Pancreas (tissue), 10 donors: ENCODE results near the gene SLC35F2. TPM values are rescaled to one million over a fixed set of nuclear protein-coding genes. Genes with fewer than 3 reads are reported as not detected.
A peak's percentile ranks its signal among the peaks of the same experiment; 100 is the strongest.

ENCODE experiments used
- ATAC-seq, 4 donors: fragments of 200-7000 bp; cut with Tn5 transposase; one replicate each; pipeline versions ENCODE4 v1.8.0 to v1.9.1; 2020; ENCODE audit warnings: mild to moderate bottlenecking in 4 of 4, moderate library complexity in 4 of 4
- DNase-seq, 6 donors: peaks; one replicate each; pipeline ENCODE4 v3.0.0-alpha.2; 2020
- FAIRE-seq: peaks from 2 replicates; lab custom pipeline; 2012; peaks lifted over from hg19 to GRCh38; lab: Jason Lieb, UNC
- H3K27ac ChIP-seq, 4 donors: fragments of 200-600 bp; sonication (generic); 1 replicate in 3 of 4; 2 replicates in 1 of 4; pipeline versions ENCODE4 v1.5.0 to v1.8.0; 2020
- H3K27me3 ChIP-seq, 4 donors: fragments of 200-600 bp; one replicate each; pipeline ENCODE4 v1.8.0; 2021
- H3K36me3 ChIP-seq, 3 donors: fragments of 200-600 bp; sonication (generic) in 1 of 3; one replicate each; pipeline versions ENCODE4 v1.5.0 to v1.8.0; 2020 to 2021
- H3K4me1 ChIP-seq, 3 donors: fragments of 200-600 bp; one replicate each; pipeline ENCODE4 v1.8.0; 2021
- H3K4me3 ChIP-seq, 4 donors: fragments of 200-600 bp; sonication (generic) in 2 of 4; one replicate each; pipeline versions ENCODE4 v1.5.0 to v1.8.0; 2020 to 2021
- H3K9me3 ChIP-seq, 4 donors: fragments of 200-600 bp; one replicate each; pipeline ENCODE4 v1.8.0; 2021
- CTCF ChIP-seq, 4 donors: fragments of 200-600 bp; sonication (generic) in 3 of 4; IDR thresholded peaks; one replicate each; pipeline versions ENCODE4 v1.5.0 to v1.8.0; 2021; ENCODE audit warnings: antibody characterized with exemption in 4 of 4
- WGBS, 2 donors: extraction: QIAGEN DNeasy Blood & Tissue Kit; methylation state at CpG; one replicate each; pipeline ENCODE4 v1.1.7; 2013; 5-methylcytosine and 5-hydroxymethylcytosine counted together
- intact Hi-C, 3 donors: fragments of 100-400 bp; cut with DNase I; formaldehyde crosslinking; loops; one replicate each; pipeline versions ENCODE4 v1.11.1 to v1.14.2; 2022
- polyA plus RNA-seq, 2 donors: library from polyadenylated mRNA; stranded (reverse); fragments of 200-250 nt; gene quantifications; one replicate each; pipeline ENCODE4 v1.2.3, GENCODE V29; 2013
- total RNA-seq, 6 donors: library from RNA; stranded (reverse); fragmentation: NEBNext Ultra II Directional in 4 of 6; extraction: Animal tissue kit (Norgen Biotek cat#: 25700) in 4 of 6; gene quantifications; one replicate each; pipeline versions ENCODE4 v1.2.1 to v1.2.4, GENCODE V29; 2021 to 2023
- donor health status: healthy with polysubstance abuse.
- donor health status: DM: no; HTN: no; CAD: no; lungs with moderate emphysema.
- donor health status: DM: no; HTN: no; CAD: no.
- donor health status: control.
- donor health status: control.
- donor health status: Bipolar disorder and iron deficiency.
- donor health status: DM: yes; HTN: yes; CAD: no.
- donor health status: DM: no; HTN: no; CAD: no.
- donor health status: DM: no; HTN: no; CAD: no.
- donor health status: DM: yes; HTN: yes; CAD: no.

Gene SLC35F2
- total and polyA plus RNA-seq, 8 donors = 2.8 to 6.7 (median 5.0) TPM

- TF ChIP-seq CTCF (IDR thresholded peaks at IDR 0.05) = no peak
- ATAC-seq = peak; percentile 77 to 91 (median 84)
- FAIRE-seq = no peak
- DNase-seq = peak in 2 of 6 donors; percentile 29 to 33
- Histone ChIP-seq H3K4me3 (no peak overlapping the region), H3K4me1 (peaks cover 6 to 16% (median 15%) of the 10 kb centered on the region in 3 donors), H3K27ac (peak overlapping the region in 3 of 4 donors; percentile 7 to 48 (median 22)), H3K27me3 (no peaks in the 10 kb centered on the region), H3K9me3 (no peaks in the 10 kb centered on the region), H3K36me3 (no peaks in the 10 kb centered on the region)
- 46 to 48% methylated on average over 5 of the region's 5 CpGs for WGBS, 2 donors
- intact Hi-C loops = no loop called here
Measured at GRCh38 chr11:107830915-107831540, 27.6 kb downstream of the SLC35F2 start.

- peaks cover 6 to 15% (median 14%) of the 10 kb centered on the region in 3 donors for H3K4me1 ChIP-seq
- H3K36me3 ChIP-seq = no peaks in the 10 kb centered on the region
- ATAC-seq = no peak
- TF ChIP-seq CTCF (IDR thresholded peaks at IDR 0.05) = no peak
- H3K27me3 ChIP-seq = no peaks in the 10 kb centered on the region
- DNase-seq = no peak
- no peaks in the 10 kb centered on the region for H3K9me3 ChIP-seq
- intact Hi-C loops = no loop called here
- H3K4me3 ChIP-seq = no peak overlapping the region
- FAIRE-seq = no peak
- H3K27ac ChIP-seq = no peak overlapping the region
- WGBS, 2 donors = 98% methylated on average over 3 of the region's 3 CpGs
Measured at GRCh38 chr11:107827041-107827440, 31.5 kb downstream of the SLC35F2 start.

GRCh38 chr11:107825875-107826274 is 32.7 kb downstream of the SLC35F2 start:
- DNase-seq = no peak
- no peak for ATAC-seq
- no peaks in the 10 kb centered on the region for H3K9me3 ChIP-seq
- intact Hi-C loops = no loop called here
- no peak for TF ChIP-seq CTCF (IDR thresholded peaks at IDR 0.05)
- no peaks in the 10 kb centered on the region for H3K27me3 ChIP-seq
- H3K4me3 ChIP-seq = no peak overlapping the region
- no peak for FAIRE-seq
- no peak overlapping the region for H3K27ac ChIP-seq
- H3K36me3 ChIP-seq = no peaks in the 10 kb centered on the region
- H3K4me1 ChIP-seq = peaks cover 0 to 8% (median 5%) of the 10 kb centered on the region in 3 donors
- 94 to 100% methylated on average over 2 of the region's 2 CpGs for WGBS, 2 donors

- DNase-seq (no peak), ATAC-seq (peak in 1 of 4 donors; percentile 55), FAIRE-seq (no peak)
- intact Hi-C loops = no loop called here
- Histone ChIP-seq H3K27me3 (no peaks in the 10 kb centered on the region), H3K9me3 (no peaks in the 10 kb centered on the region), H3K36me3 (no peaks in the 10 kb centered on the region), H3K4me3 (no peak overlapping the region), H3K4me1 (no peaks in the 10 kb centered on the region), H3K27ac (no peak overlapping the region)
- TF ChIP-seq CTCF (IDR thresholded peaks at IDR 0.05) = no peak
- WGBS, 2 donors = 85 to 92% methylated on average over 5 of the region's 5 CpGs
Measured at GRCh38 chr11:107824668-107825369, 33.8 kb downstream of the SLC35F2 start.
